GM21825 (cell line): ENCODE results near the gene HERPUD1.
"Not testable (repeated sequence)": the region's sequence is repeated elsewhere in the genome, so short reads cannot be mapped to it uniquely, and the experiment has no call there.

Experiments
- ATAC-seq: cut with Tn5 transposase; IDR thresholded peaks from one replicate; pipeline ENCODE4 v1.9.1; 2021; ENCODE audit warnings: mild to moderate bottlenecking, moderate library complexity; ENCODE audit not compliant: unreplicated experiment

HERPUD1 gene

DNA sequence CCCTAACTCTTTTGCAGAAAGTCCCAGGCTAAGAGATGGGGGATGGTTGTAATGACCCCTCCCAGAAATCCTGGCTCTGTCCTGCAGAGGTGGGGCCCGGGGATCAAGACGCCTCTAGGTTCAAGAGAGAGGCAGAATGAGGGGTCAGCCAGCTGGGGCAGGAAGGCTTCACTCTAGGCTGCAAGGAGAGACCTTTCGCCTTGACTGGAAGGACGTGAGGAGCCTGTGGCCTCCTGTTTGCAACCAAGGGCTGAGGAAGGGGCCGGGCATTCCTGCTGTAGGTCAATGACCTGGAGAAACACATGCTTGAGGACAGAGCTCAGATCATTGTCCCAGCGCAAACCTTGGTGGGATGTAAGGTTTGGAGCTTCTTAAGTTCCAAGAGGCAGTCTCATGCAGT, 21.1 kb downstream of the HERPUD1 start:
- ATAC-seq = no peak

DNA sequence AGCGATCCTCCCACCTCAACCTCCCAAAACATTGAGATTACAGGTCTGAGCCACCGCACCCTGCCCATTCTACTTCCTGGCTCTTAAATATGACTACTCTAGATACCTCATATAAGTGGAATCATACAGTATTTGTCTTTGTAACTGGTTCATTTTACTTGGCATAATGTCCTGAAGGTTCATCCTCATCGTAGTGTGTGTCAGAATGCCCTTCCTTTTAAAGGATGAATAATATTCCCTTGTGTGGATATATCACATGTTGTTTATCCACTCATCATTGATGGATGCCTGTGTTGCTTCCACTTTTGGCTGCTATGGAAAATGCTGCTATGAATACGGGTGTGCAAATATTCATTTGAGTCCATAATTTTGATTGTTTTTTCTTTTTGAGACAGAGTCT, 24.1 kb downstream of the HERPUD1 start:
- no peak for ATAC-seq

- no peak for ATAC-seq
These were observed 24.8 kb downstream of the HERPUD1 start for GRCh38 chr16:56956756-56957155.

DNA sequence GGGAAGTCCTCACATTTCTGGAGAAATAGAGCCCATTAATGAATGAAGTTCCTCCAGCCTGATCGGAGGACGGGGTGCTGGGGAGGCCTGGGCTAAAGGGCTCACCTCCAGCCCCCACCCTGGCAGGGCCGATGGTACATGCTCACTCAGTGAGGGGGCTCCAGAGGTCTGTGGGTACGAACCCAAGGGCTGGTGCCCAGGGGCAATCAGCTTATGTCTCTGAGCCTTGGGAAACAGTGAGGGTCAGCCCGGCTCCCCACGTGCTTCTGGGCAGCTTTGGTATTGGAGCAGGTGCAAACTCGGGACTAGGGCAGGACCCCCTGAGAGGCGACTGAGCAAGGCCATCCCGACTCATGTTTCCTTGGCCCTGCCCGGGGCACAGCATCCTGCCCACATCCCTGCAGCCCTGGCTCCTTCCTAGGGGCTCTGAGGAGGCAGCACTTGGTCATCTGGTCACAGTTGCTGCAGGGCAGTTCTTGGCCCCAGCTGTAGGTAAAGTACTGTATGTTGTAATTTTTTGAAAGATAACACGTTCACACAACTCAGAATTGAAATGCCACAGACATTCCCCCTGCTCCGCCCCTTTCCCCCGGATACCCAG, 28.8 kb downstream of the HERPUD1 start:
- no peak for ATAC-seq

- no peak for ATAC-seq
These were observed 29.4 kb downstream of the HERPUD1 start for GRCh38 chr16:56961386-56961785.

DNA sequence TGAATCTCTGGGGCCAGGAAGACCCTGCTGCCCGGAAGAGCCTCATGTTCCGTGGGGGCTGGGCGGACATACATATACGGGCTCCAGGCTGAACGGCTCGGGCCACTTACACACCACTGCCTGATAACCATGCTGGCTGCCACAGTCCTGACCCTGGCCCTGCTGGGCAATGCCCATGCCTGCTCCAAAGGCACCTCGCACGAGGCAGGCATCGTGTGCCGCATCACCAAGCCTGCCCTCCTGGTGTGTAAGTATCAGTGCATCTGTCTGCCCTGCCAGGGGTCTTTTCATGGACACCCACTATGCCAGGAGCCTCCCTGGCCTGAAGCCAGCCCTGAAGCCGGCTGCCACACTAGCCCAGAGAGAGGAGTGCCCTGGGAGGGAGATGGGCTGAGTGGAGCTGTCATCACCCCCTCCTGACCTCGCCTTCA, 29.9 kb downstream of the HERPUD1 start, which contains the start of gene CETP:
CETP (plus strand) TSS at position 100 of the 431 bp plus-strand sequence; CDS start at position 130, 30 bp downstream.
- no peak for ATAC-seq

GRCh38 chr16:56964243-56965148, 32.6 kb downstream of the HERPUD1 start:
- peak; percentile 52 for ATAC-seq

GRCh38 chr16:56965149-56966092, 33.5 kb downstream of the HERPUD1 start:
- no peak for ATAC-seq

DNA sequence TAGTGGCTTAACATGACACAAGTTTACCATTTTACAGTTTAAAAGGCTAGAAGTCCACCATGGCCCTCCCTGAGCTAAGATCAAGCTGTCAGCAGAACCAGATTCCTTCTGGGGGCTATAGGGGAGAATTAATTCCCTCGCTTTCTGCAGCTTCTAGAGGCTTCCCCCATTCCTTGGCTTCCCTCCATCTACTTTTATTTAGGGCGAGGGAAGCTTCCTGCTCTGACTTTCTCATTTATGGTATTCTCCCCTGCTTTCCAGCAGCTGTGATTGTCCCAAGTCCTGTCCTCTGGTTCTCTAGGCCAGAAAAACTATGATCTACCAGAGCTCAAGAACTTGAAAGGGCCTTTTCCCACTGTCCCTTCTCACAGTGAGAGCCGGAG, 34.1 kb downstream of the HERPUD1 start:
- no peak for ATAC-seq

DNA sequence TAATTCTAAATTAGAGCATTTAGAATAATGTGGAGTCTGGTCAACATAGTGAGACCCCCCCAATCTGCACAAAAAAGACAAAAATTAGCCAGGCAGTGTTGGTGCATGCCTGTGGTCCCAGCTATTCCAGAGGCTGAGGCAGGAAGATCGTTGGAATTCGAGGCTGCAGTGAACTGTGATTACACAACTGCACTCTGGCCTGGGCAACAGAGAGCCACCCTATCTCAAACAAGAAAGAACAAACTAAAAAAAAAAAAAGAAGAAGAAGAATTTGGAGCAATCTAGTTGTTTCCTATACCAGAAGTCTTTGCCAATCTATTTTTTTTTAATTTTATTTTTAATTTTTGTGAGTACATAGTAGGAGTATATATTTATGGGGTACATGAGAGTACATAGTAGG, 35.8 kb downstream of the HERPUD1 start:
- ATAC-seq = no peak

DNA sequence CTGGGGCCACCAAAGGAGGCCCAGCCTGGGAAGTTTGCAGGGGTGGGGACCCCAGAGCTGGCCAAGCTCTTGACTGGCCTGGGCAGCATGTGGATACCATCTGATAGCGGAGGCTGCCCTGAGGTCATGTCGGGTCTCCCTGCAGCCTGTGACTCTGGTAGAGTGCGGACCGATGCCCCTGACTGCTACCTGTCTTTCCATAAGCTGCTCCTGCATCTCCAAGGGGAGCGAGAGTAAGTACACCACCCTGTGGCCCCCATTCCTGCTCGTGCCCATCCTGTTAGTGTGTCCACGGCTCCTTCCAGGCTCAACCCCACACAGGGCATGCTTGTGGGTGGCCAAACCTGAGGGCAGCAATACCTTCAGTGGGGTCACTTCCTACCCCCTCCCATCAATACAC, 37.8 kb downstream of the HERPUD1 start:
- ATAC-seq = no peak

- ATAC-seq = peak; percentile 90
These were observed 39.2 kb downstream of the HERPUD1 start for GRCh38 chr16:56970934-56971767.

DNA sequence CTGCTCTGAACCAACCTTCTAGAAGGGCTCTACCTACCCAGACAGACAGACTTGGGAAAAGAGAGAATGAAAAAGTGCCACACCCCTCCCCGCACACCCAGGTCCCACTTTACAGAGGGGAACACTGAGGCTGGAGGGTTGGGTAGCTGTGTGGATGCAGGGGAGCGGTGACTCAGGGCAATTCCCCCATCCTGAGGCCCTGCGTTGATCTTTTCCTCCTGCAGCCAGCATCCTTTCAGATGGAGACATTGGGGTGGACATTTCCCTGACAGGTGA, 39.8 kb downstream of the HERPUD1 start:
- no peak for ATAC-seq

DNA sequence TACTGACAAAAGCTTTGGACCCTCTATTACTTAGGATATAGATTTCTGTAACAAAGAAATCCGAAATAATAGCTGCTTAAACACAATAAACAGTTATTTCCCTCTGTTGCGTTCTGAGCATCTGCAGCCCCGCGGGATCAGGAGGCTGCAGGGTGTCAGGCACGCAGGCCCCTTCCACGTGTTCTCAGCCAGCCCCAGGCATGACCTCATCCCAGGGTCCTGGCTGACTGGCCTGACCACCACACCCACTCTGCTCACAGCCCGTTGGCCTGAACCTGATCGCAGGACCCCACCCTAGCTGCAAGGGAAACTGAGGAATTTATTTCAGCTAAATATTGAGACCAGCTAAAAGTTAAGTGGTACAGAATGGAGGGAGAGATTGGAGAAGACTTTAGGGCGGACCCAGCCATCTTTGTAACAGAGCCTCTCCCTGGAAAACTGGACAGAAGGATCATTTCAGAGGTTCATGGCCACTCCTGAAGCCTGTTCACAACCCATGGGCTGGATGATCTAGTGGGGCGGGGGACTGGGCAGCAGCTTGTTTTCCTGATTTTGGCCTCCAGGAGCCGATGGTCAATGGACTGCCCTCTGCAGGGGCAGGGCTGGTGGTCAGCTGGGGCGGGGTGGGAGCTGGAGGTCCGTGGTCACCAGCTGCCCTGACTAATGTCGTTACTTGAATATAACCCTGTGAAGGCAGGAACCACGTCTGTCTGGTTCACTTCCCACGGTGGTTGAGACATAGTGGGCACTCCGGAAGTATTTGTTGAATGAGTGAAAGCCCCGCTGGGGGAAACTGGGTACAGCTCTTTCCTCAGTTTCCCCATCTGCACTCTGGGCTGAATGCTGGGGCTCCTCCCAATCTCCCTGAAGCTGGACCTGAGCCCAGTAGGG, 40.7 kb downstream of the HERPUD1 start:
- ATAC-seq = no peak

- no peak for ATAC-seq
These were observed 41.4 kb downstream of the HERPUD1 start for GRCh38 chr16:56973294-56973689.

- ATAC-seq = not testable (repeated sequence)
These were observed 42.0 kb downstream of the HERPUD1 start for GRCh38 chr16:56973899-56974298.

- no peak for ATAC-seq
These were observed 42.8 kb downstream of the HERPUD1 start for GRCh38 chr16:56974549-56975300.

DNA sequence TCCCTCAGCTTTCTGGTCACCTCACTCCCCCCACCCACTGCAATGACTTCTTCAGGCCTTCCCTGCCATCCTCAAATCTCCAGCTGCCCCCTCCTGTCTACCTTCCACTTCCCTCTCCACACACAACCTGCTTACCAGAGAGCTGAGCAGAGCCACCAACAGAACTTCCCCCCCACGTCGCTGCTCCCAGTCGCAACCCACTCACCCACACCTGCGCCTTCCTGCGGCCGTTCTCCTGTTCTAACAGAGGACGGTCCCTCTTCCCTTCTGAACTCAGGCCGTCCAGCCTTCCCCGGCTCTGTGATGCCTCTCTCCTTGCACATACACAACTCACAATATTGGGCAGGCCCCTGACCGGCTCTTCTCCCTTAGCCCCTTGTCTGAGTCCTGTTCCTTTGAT, 43.8 kb downstream of the HERPUD1 start:
- ATAC-seq = no peak

GRCh38 chr16:56977216-56977615, 45.3 kb downstream of the HERPUD1 start:
- ATAC-seq = no peak
